Suprapubic skin (tissue), 4 donors: ENCODE data around the gene BCKDHB.

Source experiments
- EP300 ChIP-seq: sonication (generic); formaldehyde crosslinking; IDR thresholded peaks from one replicate; pipeline ENCODE4 v1.6.1; 2017; ENCODE audit warnings: antibody characterized with exemption
- POLR2A ChIP-seq, 2 donors: fragments of 450-650 bp; IDR thresholded peaks; one replicate each; pipeline ENCODE4 v1.6.1; 2017; ENCODE audit warnings: antibody characterized with exemption in 2 of 2, mild to moderate bottlenecking in 2 of 2, moderate library complexity in 2 of 2
- POLR2AphosphoS5 ChIP-seq, 3 donors: sonication (generic); formaldehyde crosslinking; IDR thresholded peaks; one replicate each; pipeline ENCODE4 v1.6.1; 2017; ENCODE audit warnings: antibody characterized with exemption in 3 of 3
- TF ChIP-seq, protein P1 (sequence below), 2 donors: fragments of 200-600 bp in 1 of 2; fragments of 450-650 bp in 1 of 2; sonication (generic) in 1 of 2; IDR thresholded peaks; one replicate each; pipeline ENCODE4 v1.5.1; 2016 to 2019; ENCODE audit warnings: antibody characterized with exemption in 2 of 2, mild to moderate bottlenecking in 1 of 2, moderate library complexity in 1 of 2

DNA sequence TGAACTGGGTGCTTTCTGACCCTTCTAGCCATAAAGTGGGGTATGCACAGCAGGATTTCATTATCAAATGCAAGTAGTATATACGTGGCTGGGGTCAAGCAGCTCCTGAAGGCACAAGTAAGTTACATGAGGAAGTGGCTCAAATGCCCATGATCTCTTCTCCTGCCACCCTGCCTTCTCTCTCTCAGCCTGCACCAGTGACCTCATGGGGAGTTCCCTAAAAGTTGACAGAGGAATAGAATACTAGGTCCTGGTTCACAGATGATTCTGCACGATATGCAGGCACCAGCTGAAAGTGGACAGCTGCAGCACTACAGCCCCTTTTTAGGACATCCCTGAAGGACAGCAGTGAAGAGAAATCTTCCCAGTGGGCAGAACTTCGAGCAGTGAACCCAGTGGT, 282.0 kb downstream of the BCKDHB start:
- TF ChIP-seq, protein P1, sequence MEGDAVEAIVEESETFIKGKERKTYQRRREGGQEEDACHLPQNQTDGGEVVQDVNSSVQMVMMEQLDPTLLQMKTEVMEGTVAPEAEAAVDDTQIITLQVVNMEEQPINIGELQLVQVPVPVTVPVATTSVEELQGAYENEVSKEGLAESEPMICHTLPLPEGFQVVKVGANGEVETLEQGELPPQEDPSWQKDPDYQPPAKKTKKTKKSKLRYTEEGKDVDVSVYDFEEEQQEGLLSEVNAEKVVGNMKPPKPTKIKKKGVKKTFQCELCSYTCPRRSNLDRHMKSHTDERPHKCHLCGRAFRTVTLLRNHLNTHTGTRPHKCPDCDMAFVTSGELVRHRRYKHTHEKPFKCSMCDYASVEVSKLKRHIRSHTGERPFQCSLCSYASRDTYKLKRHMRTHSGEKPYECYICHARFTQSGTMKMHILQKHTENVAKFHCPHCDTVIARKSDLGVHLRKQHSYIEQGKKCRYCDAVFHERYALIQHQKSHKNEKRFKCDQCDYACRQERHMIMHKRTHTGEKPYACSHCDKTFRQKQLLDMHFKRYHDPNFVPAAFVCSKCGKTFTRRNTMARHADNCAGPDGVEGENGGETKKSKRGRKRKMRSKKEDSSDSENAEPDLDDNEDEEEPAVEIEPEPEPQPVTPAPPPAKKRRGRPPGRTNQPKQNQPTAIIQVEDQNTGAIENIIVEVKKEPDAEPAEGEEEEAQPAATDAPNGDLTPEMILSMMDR (IDR thresholded peaks at IDR 0.05): no peak
- TF ChIP-seq POLR2A (IDR thresholded peaks at IDR 0.05): no peak
- no peak for TF ChIP-seq POLR2AphosphoS5 (IDR thresholded peaks at IDR 0.05)
- TF ChIP-seq EP300: no peak
